Measurements from ENCODE around the gene TBL1XR1. TPM values are rescaled to one million over a fixed set of nuclear protein-coding genes. Genes with fewer than 3 reads are reported as not detected.
"Not testable (repeated sequence)": the region's sequence is repeated elsewhere in the genome, so short reads cannot be mapped to it uniquely, and the experiment has no call there.

TBL1XR1 gene
- total and polyA plus RNA-seq, 2 of the 13 experiments (the other 11 are each of a cell fraction or from before 2014, with no cell fraction given) = 57.7 to 62.5 TPM

DNA sequence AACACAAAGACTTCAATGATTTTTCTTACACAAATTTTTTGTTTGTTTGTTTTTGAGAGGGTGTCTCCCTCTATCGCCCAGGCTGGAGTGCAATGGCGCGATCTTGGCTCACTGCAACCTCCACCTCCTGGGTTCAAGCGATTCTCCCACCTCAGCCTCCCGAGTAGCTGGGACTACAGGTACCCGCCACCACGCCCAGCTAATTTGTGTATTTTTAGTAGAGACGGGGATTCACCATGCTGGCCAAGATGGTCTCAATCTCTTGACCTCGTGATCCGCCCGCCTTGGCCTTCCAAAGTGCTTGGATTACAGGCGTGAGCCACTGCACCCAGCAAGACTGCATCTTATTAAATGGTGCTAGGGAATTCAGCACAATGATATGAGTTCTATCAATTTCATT is 4.0 kb downstream of the TBL1XR1 start:
- in situ Hi-C loops (cut with HindIII; ENCODE audit: extremely low pct_ligation_motif_present, low pct_unique_long_range_greater_than_20kb) = loop anchor here (10.0 kb wide), 1 partner anchor 138 kb away; no protein-coding TSS in a partner anchor
- 98% methylated on average over 12 of the region's 12 CpGs for WGBS (ENCODE audit: low lambda C conversion rate)
- not testable (repeated sequence) for H2AFZ ChIP-seq (ENCODE audit: low read length)

DNA sequence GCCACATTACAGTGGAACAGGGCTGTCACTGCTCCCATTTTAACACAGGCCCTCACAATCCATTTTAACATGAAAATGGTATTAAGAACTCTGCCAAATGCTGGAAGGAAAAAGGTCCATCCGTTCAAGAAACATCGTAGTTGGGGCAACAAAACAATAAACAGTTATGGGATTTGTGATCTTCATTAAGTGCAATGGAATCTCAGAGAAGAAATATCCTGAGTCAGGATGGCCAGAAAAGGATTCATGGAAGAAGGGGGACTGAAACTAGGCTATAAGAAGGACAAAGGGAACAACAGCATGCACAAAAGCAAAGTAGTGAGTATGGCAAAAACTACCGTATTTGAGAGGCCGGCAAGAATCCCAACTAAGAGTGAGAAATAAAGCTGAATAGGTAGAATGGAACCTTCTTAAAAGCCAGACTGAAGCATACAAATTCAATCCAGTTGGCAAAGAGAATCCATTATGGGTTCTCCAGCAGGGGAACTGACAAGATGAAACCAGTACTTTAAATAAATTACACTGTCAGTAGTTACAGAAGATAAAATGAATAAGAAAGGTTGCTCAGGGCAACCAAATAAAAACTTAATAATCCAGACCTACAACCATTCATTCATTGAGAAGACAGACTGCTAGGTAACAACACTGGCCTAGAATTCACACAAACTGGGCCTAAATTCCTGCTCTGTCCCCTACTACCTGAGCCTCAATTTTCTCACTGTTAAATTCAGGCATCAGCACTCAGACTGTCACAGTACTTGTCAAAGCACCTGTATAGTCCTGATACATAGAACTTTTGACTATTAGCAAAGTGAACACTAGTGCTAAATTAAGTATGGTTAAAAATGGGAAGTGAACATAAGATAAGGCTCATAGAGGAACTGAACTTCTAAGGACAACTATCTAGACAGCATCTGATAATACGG is 6.3 kb downstream of the TBL1XR1 start:
- intact Hi-C loops (cut with micrococcal nuclease; ENCODE audit: unreplicated experiment) = loop anchor here (10.0 kb wide), 1 partner anchor 304 kb away; no protein-coding TSS in a partner anchor
- Histone ChIP-seq H3K9ac (ENCODE audit: insufficient read depth, low read depth, low read length) (no peak overlapping the region), H3K9me3 (ENCODE audit: low read length) (no peaks in the 10 kb centered on the region), H2AFZ (ENCODE audit: low read length) (no peak overlapping the region), H3K36me3 (replicated peaks in 1 of 2; ENCODE audit: control insufficient read depth in 1 of 2, insufficient read depth in 2 of 2, low read length in 2 of 2) (no peaks in the 10 kb centered on the region), H4K20me1 (ENCODE audit: insufficient read depth, low read length) (peaks cover 78% of the 10 kb centered on the region), H3K4me2 (ENCODE audit: low read depth, low read length) (no peak overlapping the region), H3K4me3 (replicated peaks in 1 of 3; ENCODE audit: insufficient read depth in 1 of 3, low read depth in 2 of 3, low read length in 3 of 3) (no peak overlapping the region), H3K4me1 (ENCODE audit: insufficient read depth, low read length) (peaks cover 47% of the 10 kb centered on the region), H3K27ac (ENCODE audit: extremely low read length, insufficient read depth, low read length) (no peak overlapping the region), H3K27me3 (ENCODE audit: control insufficient read depth in 1 of 2, insufficient read depth in 2 of 2, low read length in 2 of 2) (no peaks in the 10 kb centered on the region; a peak in 1 of 5 replicates), H3K79me2 (ENCODE audit: insufficient read depth, low read length) (peaks cover 94% of the 10 kb centered on the region)
- no TSS peak for BruUV-seq (replicated peaks)
- FAIRE-seq (no peak), ATAC-seq (no peak; the same call in 2 of the 3 replicates), DNase-seq (ENCODE audit: low spot score) (no peak)
- ChIA-PET POLR2A (no interaction called here), CTCF (ENCODE audit: low intra/inter-chr PET ratio, low total read pairs) (no interaction called here)
- no peak for TF ChIP-seq HDAC2 (CRISPR knock-in tag; IDR thresholded peaks at IDR 0.05)
- TF ChIP-seq ZNF12 (CRISPR knock-in tag; IDR thresholded peaks at IDR 0.05) = peak; percentile 71; the same call in 1 of the 2 replicates
- 79% methylated on average over 5 of the region's 5 CpGs for WGBS (ENCODE audit: low lambda C conversion rate)
- in situ Hi-C loops (cut with HindIII; ENCODE audit: extremely low pct_ligation_motif_present, low pct_unique_long_range_greater_than_20kb) = loop anchor here (10.0 kb wide), 1 partner anchor 136 kb away; no protein-coding TSS in a partner anchor

More for the DNA sequence above, 4.0 kb downstream of the TBL1XR1 start:
- H3K27ac ChIP-seq (ENCODE audit: extremely low read length, insufficient read depth, low read length); FAIRE-seq; H3K27me3 ChIP-seq (ENCODE audit: control insufficient read depth in 1 of 2, insufficient read depth in 2 of 2, low read length in 2 of 2); H3K36me3 ChIP-seq (replicated peaks in 1 of 2; ENCODE audit: control insufficient read depth in 1 of 2, insufficient read depth in 2 of 2, low read length in 2 of 2); H3K9me3 ChIP-seq (ENCODE audit: low read length); H3K4me2 ChIP-seq (ENCODE audit: low read depth, low read length); CTCF ChIA-PET (ENCODE audit: low intra/inter-chr PET ratio, low total read pairs); H3K4me3 ChIP-seq (replicated peaks in 1 of 3; ENCODE audit: insufficient read depth in 1 of 3, low read depth in 2 of 3, low read length in 3 of 3); DNase-seq (ENCODE audit: low spot score); ATAC-seq; H3K9ac ChIP-seq (ENCODE audit: insufficient read depth, low read depth, low read length); BruUV-seq (replicated peaks): not testable (repeated sequence)
- TF ChIP-seq, protein P1, sequence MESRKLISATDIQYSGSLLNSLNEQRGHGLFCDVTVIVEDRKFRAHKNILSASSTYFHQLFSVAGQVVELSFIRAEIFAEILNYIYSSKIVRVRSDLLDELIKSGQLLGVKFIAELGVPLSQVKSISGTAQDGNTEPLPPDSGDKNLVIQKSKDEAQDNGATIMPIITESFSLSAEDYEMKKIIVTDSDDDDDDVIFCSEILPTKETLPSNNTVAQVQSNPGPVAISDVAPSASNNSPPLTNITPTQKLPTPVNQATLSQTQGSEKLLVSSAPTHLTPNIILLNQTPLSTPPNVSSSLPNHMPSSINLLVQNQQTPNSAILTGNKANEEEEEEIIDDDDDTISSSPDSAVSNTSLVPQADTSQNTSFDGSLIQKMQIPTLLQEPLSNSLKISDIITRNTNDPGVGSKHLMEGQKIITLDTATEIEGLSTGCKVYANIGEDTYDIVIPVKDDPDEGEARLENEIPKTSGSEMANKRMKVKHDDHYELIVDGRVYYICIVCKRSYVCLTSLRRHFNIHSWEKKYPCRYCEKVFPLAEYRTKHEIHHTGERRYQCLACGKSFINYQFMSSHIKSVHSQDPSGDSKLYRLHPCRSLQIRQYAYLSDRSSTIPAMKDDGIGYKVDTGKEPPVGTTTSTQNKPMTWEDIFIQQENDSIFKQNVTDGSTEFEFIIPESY (CRISPR knock-in tag; IDR thresholded peaks at IDR 0.05) = 0 out of 2 replicates have a peak, but pooled peaks have one; percentile 27
- Histone ChIP-seq H4K20me1 (ENCODE audit: insufficient read depth, low read length) (peaks cover 60% of the 10 kb centered on the region), H3K79me2 (ENCODE audit: insufficient read depth, low read length) (peaks cover 80% of the 10 kb centered on the region), H3K4me1 (ENCODE audit: insufficient read depth, low read length) (peaks cover 44% of the 10 kb centered on the region)
- intact Hi-C loops (cut with micrococcal nuclease; ENCODE audit: unreplicated experiment) = loop anchor here (10.0 kb wide), 1 partner anchor 302 kb away; no protein-coding TSS in a partner anchor
- POLR2A ChIA-PET = interaction anchor here (0.8 kb wide), 1 partner anchor 166 kb away, joined by 5 read pairs; no protein-coding TSS in a partner anchor
